A673 (cell line): ENCODE results near the gene TRIM8. TPM values are rescaled to one million over a fixed set of nuclear protein-coding genes. Genes with fewer than 3 reads are reported as not detected.

ENCODE experiments used
- BruUV-seq: library from RNA; stranded (reverse); fragments of 400-500 nt; replicated peaks from 2 replicates; lab custom pipeline; 2021; lab: Mats Ljungman, UMichigan
- CTCF ChIA-PET: fragments of 300-600 bp; sonication (Branson Sonifier 250); formaldehyde crosslinking; loops from one replicate; lab custom pipeline; 2022; ENCODE audit warnings: antibody characterized with exemption; lab: Charles Lee
- POLR2A ChIA-PET: fragments of 300-600 bp; sonication (Branson Sonifier 250); formaldehyde crosslinking; loops from one replicate; lab custom pipeline; 2022; ENCODE audit warnings: antibody characterized with exemption; ENCODE audit not compliant: low non-redundant PET; lab: Charles Lee
- DNase-seq: peaks from one replicate; pipeline ENCODE4 v3.0.0-alpha.2; 2015; ENCODE audit warnings: low spot score
- H3K27ac ChIP-seq: fragments of 200-600 bp; sonication (generic); 2 replicates; pipeline ENCODE4 v1.5.1; 2016; ENCODE audit warnings: mixed run types, low read depth, mild to moderate bottlenecking, mixed read lengths, antibody characterized with exemption, low read length; ENCODE audit not compliant: poor library complexity, severe bottlenecking
- H3K27me3 ChIP-seq: fragments of 200-600 bp; sonication (generic); replicated peaks from 2 replicates; pipeline ENCODE4 v1.6.1; 2017; ENCODE audit warnings: mixed run types, low read depth, mild to moderate bottlenecking, mixed read lengths, antibody characterized with exemption, low read length; ENCODE audit not compliant: insufficient read depth, poor library complexity
- H3K36me3 ChIP-seq: fragments of 200-600 bp; sonication (generic); 2 replicates; pipeline ENCODE4 v1.6.1; 2016; ENCODE audit warnings: mixed run types, mild to moderate bottlenecking, mixed read lengths, antibody characterized with exemption, low read length; ENCODE audit not compliant: insufficient read depth, poor library complexity, severe bottlenecking
- H3K4me1 ChIP-seq: fragments of 200-600 bp; sonication (generic); 2 replicates; pipeline ENCODE4 v1.6.1; 2017; ENCODE audit warnings: mixed run types, mild to moderate bottlenecking, mixed read lengths, antibody characterized with exemption, low read length; ENCODE audit not compliant: insufficient read depth, poor library complexity, severe bottlenecking
- H3K4me3 ChIP-seq: fragments of 200-600 bp; sonication (generic); 2 replicates; pipeline ENCODE4 v1.5.1; 2016; ENCODE audit warnings: low read depth, mixed run types, mild to moderate bottlenecking, mixed read lengths, low read length; ENCODE audit not compliant: poor library complexity, severe bottlenecking
- H3K9me3 ChIP-seq: fragments of 200-600 bp; sonication (generic); 2 replicates; pipeline ENCODE4 v1.6.1; 2016; ENCODE audit warnings: mixed run types, low read depth, mild to moderate bottlenecking, mixed read lengths, antibody characterized with exemption, low read length; ENCODE audit not compliant: poor library complexity, severe bottlenecking
- CTCF ChIP-seq: fragments of 300-800, 200-600 bp; sonication (generic); conservative IDR thresholded peaks from 2 replicates; pipeline ENCODE4 v1.5.1; 2017; ENCODE audit warnings: low read depth, mild to moderate bottlenecking, antibody characterized with exemption, low read length, moderate library complexity, mixed read lengths
- EZH2 ChIP-seq: fragments of 200-600 bp; sonication (generic); IDR thresholded peaks from 2 replicates; pipeline ENCODE4 v1.6.1; 2017; ENCODE audit warnings: borderline replicate concordance, low read depth, mild to moderate bottlenecking, mixed read lengths, antibody characterized with exemption, low read length; ENCODE audit not compliant: poor library complexity, severe bottlenecking
- intact Hi-C: fragments of 100-400 bp; cut with micrococcal nuclease; formaldehyde crosslinking; loops from one replicate; pipeline ENCODE4 v1.10.0; 2022; ENCODE audit not compliant: unreplicated experiment
- total RNA-seq: library from RNA; stranded (reverse); gene quantifications from 2 replicates; pipeline ENCODE4 v1.2.3, GENCODE V29; 2021

Gene TRIM8
- total RNA-seq, 1 experiment from 2014 or later, result 29.4 TPM

- no peaks in the 10 kb centered on the region for H3K4me1 ChIP-seq
- intact Hi-C loops, result loop anchor here (5.0 kb wide), 1 partner anchor 97 kb away; the partner anchor contains the start of genes ACTR1A and SUFU
- H3K27me3 ChIP-seq, result no peaks in the 10 kb centered on the region
- TF ChIP-seq CTCF (no peak), EZH2 (no peak)
- ChIA-PET POLR2A (no interaction called here), CTCF (no interaction called here)
- H3K36me3 ChIP-seq, result peaks cover 4% of the 10 kb centered on the region
- DNase-seq, result no peak
- BruUV-seq, result no TSS peak
- no peaks in the 10 kb centered on the region for H3K9me3 ChIP-seq
- no peak overlapping the region for H3K27ac ChIP-seq
- no peak overlapping the region for H3K4me3 ChIP-seq
These were observed 44.5 kb upstream of the TRIM8 start for GRCh38 chr10:102599565-102600327.

GRCh38 chr10:102600816-102601215 lies 43.5 kb upstream of the TRIM8 start:
- Histone ChIP-seq H3K27ac (no peak overlapping the region), H3K4me3 (no peak overlapping the region), H3K36me3 (peaks cover 4% of the 10 kb centered on the region), H3K27me3 (no peaks in the 10 kb centered on the region), H3K4me1 (no peaks in the 10 kb centered on the region), H3K9me3 (no peaks in the 10 kb centered on the region)
- no peak for DNase-seq
- BruUV-seq, result no TSS peak
- no peak for TF ChIP-seq EZH2
- TF ChIP-seq CTCF, result no peak
- POLR2A ChIA-PET, result no interaction called here
- intact Hi-C loops, result no loop called here
- CTCF ChIA-PET, result no interaction called here

- no peak overlapping the region for H3K4me3 ChIP-seq
- BruUV-seq, result no TSS peak
- intact Hi-C loops, result no loop called here
- no peak for TF ChIP-seq EZH2
- TF ChIP-seq CTCF, result no peak
- H3K9me3 ChIP-seq, result no peaks in the 10 kb centered on the region
- ChIA-PET POLR2A (no interaction called here), CTCF (interaction anchor here (1.1 kb wide), 1 partner anchor 13 kb away, joined by 3 read pairs; no protein-coding TSS in a partner anchor)
- peaks cover 4% of the 10 kb centered on the region for H3K36me3 ChIP-seq
- DNase-seq, result no peak
- H3K27ac ChIP-seq, result no peak overlapping the region
- H3K4me1 ChIP-seq, result no peaks in the 10 kb centered on the region
- H3K27me3 ChIP-seq, result no peaks in the 10 kb centered on the region
These were observed 42.6 kb upstream of the TRIM8 start for GRCh38 chr10:102601639-102602038.
